Activated T-cell treated with anti-CD3 and anti-CD28 coated beads, Interleukin-2, amount 50 U/mL, for 4 hours (primary cell): ENCODE results near the gene KIAA0930. TPM values are rescaled to one million over a fixed set of nuclear protein-coding genes. Genes with fewer than 3 reads are reported as not detected.

Experiments
- ATAC-seq, 2 donors: fragments of 200-7000 bp; cut with Tn5 transposase; one replicate each; pipeline ENCODE4 v1.10.0; 2021
- DNase-seq: peaks from one replicate; pipeline ENCODE4 v3.0.0-alpha.2; 2020
- H3K27me3 Mint-ChIP-seq: one replicate; pipeline ENCODE4 v1.8.0; 2021; ENCODE audit warnings: low read depth, mixed read lengths
- H3K36me3 Mint-ChIP-seq: one replicate; pipeline ENCODE4 v1.8.0; 2022; ENCODE audit warnings: mixed read lengths; ENCODE audit not compliant: insufficient read depth
- H3K4me1 Mint-ChIP-seq: one replicate; pipeline ENCODE4 v1.8.0; 2021; ENCODE audit warnings: low read depth, mixed read lengths
- H3K4me3 Mint-ChIP-seq: one replicate; pipeline ENCODE4 v1.8.0; 2021; ENCODE audit warnings: mild to moderate bottlenecking, moderate library complexity, mixed read lengths
- H3K9me3 Mint-ChIP-seq: one replicate; pipeline ENCODE4 v1.8.0; 2021; ENCODE audit warnings: mixed read lengths
- total RNA-seq, 3 donors: library from RNA; stranded (reverse); gene quantifications; one replicate each; pipeline ENCODE4 v1.2.1, GENCODE V29; 2021

KIAA0930 gene
- total RNA-seq, 3 donors from 2014 or later = 46.8 to 52.6 (median 48.8) TPM

DNA sequence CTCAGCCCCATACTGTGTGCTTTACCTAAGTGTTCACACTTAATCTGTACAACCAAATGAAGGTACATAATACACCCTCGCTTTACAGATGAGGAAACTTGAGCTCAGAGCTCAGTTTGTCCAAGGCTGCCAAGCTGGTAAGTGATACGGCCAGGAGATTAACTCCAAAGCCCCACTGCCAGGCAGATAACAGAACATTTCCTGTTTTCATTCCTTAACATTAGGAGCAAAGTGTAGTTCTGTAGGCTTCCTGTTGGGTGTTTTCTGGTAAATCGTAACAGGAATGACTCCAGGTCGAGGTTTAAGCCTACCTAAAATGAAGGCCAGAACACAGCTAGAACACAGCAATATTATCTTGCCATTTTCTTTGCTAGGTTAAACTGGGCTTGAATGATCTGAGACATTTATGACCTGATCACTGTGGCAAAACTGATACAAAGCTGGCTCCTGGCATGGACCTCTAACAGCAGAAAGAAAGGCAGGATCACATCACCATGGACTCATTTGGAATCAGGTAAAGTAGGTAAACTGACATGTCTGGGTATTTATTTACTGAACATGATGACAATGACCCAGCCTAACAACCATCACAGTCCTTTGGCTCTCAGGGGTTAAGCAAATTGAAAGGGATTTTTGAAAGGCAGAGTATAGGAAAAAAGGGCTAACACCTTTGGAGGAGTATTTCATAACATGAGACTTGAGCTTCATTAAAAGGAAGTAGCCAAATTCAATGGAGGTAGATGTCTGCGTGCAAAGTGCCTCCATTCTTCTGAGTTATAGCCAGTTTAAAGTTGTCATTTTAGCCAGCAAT lies 80.8 kb downstream of the KIAA0930 start:
- Mint-ChIP-seq H3K36me3 (peaks cover 22% of the 10 kb centered on the region), H3K27me3 (no peaks in the 10 kb centered on the region), H3K4me3 (no peak overlapping the region), H3K4me1 (peaks cover 31% of the 10 kb centered on the region), H3K9me3 (no peaks in the 10 kb centered on the region)
- ATAC-seq = no peak
- DNase-seq = no peak

- no peak for ATAC-seq
Observed at GRCh38 chr22:45157907-45158306, 82.8 kb downstream of the KIAA0930 start.

GRCh38 chr22:45155050-45155840 lies 85.4 kb downstream of the KIAA0930 start:
- peaks cover 34% of the 10 kb centered on the region for H3K36me3 Mint-ChIP-seq
- DNase-seq (no peak), ATAC-seq (no peak)
- H3K4me3 Mint-ChIP-seq = no peak overlapping the region
- H3K27me3 Mint-ChIP-seq = no peaks in the 10 kb centered on the region
- peaks cover 11% of the 10 kb centered on the region for H3K4me1 Mint-ChIP-seq
- no peaks in the 10 kb centered on the region for H3K9me3 Mint-ChIP-seq

More at GRCh38 chr22:45157907-45158306, 82.8 kb downstream of the KIAA0930 start:
- Mint-ChIP-seq H3K4me1 (peaks cover 28% of the 10 kb centered on the region), H3K9me3 (no peaks in the 10 kb centered on the region), H3K36me3 (peaks cover 26% of the 10 kb centered on the region), H3K4me3 (no peak overlapping the region), H3K27me3 (no peaks in the 10 kb centered on the region)
- DNase-seq = no peak

DNA sequence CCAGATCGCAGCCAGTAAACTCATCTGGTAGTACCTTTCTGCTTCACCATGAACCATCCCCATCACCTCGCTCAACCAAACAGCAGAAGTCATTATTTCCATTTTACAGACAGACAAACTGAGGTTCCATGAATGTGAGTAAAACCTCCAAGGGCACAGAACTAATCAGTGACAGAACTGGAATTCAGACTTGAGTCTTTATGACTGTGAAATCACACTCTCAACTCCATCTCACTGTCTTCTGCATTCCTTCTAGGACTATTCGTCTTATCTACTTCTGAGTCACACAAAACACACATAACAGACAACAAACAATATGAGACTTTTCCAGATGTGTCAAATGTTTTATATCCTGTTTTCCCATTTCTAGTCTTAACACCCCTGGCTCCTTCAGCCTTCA lies 86.3 kb downstream of the KIAA0930 start:
- DNase-seq (no peak), ATAC-seq (no peak)
- peaks cover 3% of the 10 kb centered on the region for H3K4me1 Mint-ChIP-seq
- peaks cover 33% of the 10 kb centered on the region for H3K36me3 Mint-ChIP-seq
- H3K27me3 Mint-ChIP-seq = no peaks in the 10 kb centered on the region
- no peaks in the 10 kb centered on the region for H3K9me3 Mint-ChIP-seq
- H3K4me3 Mint-ChIP-seq = no peak overlapping the region

GRCh38 chr22:45151503-45151902 lies 89.2 kb downstream of the KIAA0930 start:
- Mint-ChIP-seq H3K4me3 (no peak overlapping the region), H3K36me3 (peaks cover 24% of the 10 kb centered on the region), H3K27me3 (no peaks in the 10 kb centered on the region), H3K9me3 (no peaks in the 10 kb centered on the region), H3K4me1 (peaks cover 3% of the 10 kb centered on the region)
- ATAC-seq (no peak), DNase-seq (no peak)

- H3K9me3 Mint-ChIP-seq = no peaks in the 10 kb centered on the region
- H3K36me3 Mint-ChIP-seq = peaks cover 19% of the 10 kb centered on the region
- DNase-seq (no peak), ATAC-seq (no peak)
- H3K4me3 Mint-ChIP-seq = no peak overlapping the region
- peaks cover 3% of the 10 kb centered on the region for H3K4me1 Mint-ChIP-seq
- no peaks in the 10 kb centered on the region for H3K27me3 Mint-ChIP-seq
Observed at GRCh38 chr22:45150139-45150538, 90.6 kb downstream of the KIAA0930 start.

GRCh38 chr22:45149671-45150070 lies 91.0 kb downstream of the KIAA0930 start:
- H3K27me3 Mint-ChIP-seq = no peaks in the 10 kb centered on the region
- ATAC-seq (no peak), DNase-seq (no peak)
- H3K4me1 Mint-ChIP-seq = peaks cover 3% of the 10 kb centered on the region
- peaks cover 16% of the 10 kb centered on the region for H3K36me3 Mint-ChIP-seq
- no peak overlapping the region for H3K4me3 Mint-ChIP-seq
- no peaks in the 10 kb centered on the region for H3K9me3 Mint-ChIP-seq

- DNase-seq (no peak), ATAC-seq (no peak)
- no peak overlapping the region for H3K4me3 Mint-ChIP-seq
- peaks cover 4% of the 10 kb centered on the region for H3K9me3 Mint-ChIP-seq
- H3K4me1 Mint-ChIP-seq = no peaks in the 10 kb centered on the region
- no peaks in the 10 kb centered on the region for H3K27me3 Mint-ChIP-seq
- H3K36me3 Mint-ChIP-seq = peaks cover 11% of the 10 kb centered on the region
Observed at GRCh38 chr22:45144916-45145315, 95.8 kb downstream of the KIAA0930 start.

GRCh38 chr22:45142376-45142775 lies 98.3 kb downstream of the KIAA0930 start:
- H3K9me3 Mint-ChIP-seq = peaks cover 4% of the 10 kb centered on the region
- H3K36me3 Mint-ChIP-seq = peaks cover 15% of the 10 kb centered on the region
- H3K27me3 Mint-ChIP-seq = no peaks in the 10 kb centered on the region
- DNase-seq (no peak), ATAC-seq (no peak)
- no peaks in the 10 kb centered on the region for H3K4me1 Mint-ChIP-seq
- no peak overlapping the region for H3K4me3 Mint-ChIP-seq

Other genes starting within 250 kb of the KIAA0930 start
- gene PHF21B, start 230.9 kb downstream of the KIAA0930 start, total RNA-seq = under 1 TPM in 1 of 3 donors, not detected in 2; 0.26 TPM
- 100 to 1,000 TPM; 155 to 164 (median 163) TPM for gene NUP50, start 77.0 kb downstream of the KIAA0930 start, total RNA-seq
- not detected for gene UPK3A, start 44.1 kb upstream of the KIAA0930 start, total RNA-seq
- 10 to 100 TPM; 23.4 to 60.3 (median 27.5) TPM for gene FAM118A, start 69.0 kb upstream of the KIAA0930 start, total RNA-seq
- gene SMC1B, start 172.7 kb upstream of the KIAA0930 start, total RNA-seq = under 1 TPM; 0.13 to 0.24 (median 0.18) TPM
- gene RIBC2, start 172.8 kb upstream of the KIAA0930 start, total RNA-seq = 1 to 10 TPM; 1.3 to 3.7 (median 2.5) TPM